Karpas-422 (cell line): Measurements from ENCODE around the gene LRBA. TPM values are rescaled to one million over a fixed set of nuclear protein-coding genes. Genes with fewer than 3 reads are reported as not detected.
A peak's percentile ranks its signal among the peaks of the same experiment; 100 is the strongest.

Source experiments
- DNase-seq: peaks from one replicate; pipeline ENCODE4 v3.0.0-alpha.2; 2015
- H2AFZ ChIP-seq: fragments of 200-600 bp; sonication (generic); 2 replicates; pipeline ENCODE4 v1.6.1; 2014; ENCODE audit warnings: antibody characterized with exemption, low read length, mixed read lengths
- H3K27ac ChIP-seq: fragments of 200-600 bp; sonication (generic); 2 replicates; pipeline ENCODE4 v1.5.1; 2014; ENCODE audit warnings: mild to moderate bottlenecking, low read length, moderate library complexity
- H3K27me3 ChIP-seq: fragments of 200-600 bp; sonication (generic); 2 replicates; pipeline ENCODE4 v1.6.1; 2014; ENCODE audit warnings: low read length, mixed read lengths
- H3K36me3 ChIP-seq: fragments of 200-600 bp; sonication (generic); 2 replicates; pipeline ENCODE4 v1.6.1; 2014; ENCODE audit warnings: low read length, mixed read lengths; ENCODE audit not compliant: insufficient read depth
- H3K4me1 ChIP-seq: fragments of 200-600 bp; sonication (generic); 2 replicates; pipeline ENCODE4 v1.6.1; 2014; ENCODE audit warnings: mild to moderate bottlenecking, low read length, mixed read lengths
- H3K4me2 ChIP-seq: fragments of 200-600 bp; sonication (generic); 2 replicates; pipeline ENCODE4 v1.6.1; 2014; ENCODE audit warnings: low read length, low read depth, mild to moderate bottlenecking; ENCODE audit not compliant: poor library complexity, severe bottlenecking
- H3K4me3 ChIP-seq: fragments of 200-600 bp; sonication (generic); 2 replicates; pipeline ENCODE4 v1.5.1; 2014; ENCODE audit warnings: mild to moderate bottlenecking, antibody characterized with exemption, low read length, mixed read lengths
- H3K79me2 ChIP-seq: fragments of 200-600 bp; sonication (generic); 2 replicates; pipeline ENCODE4 v1.6.1; 2014; ENCODE audit warnings: mild to moderate bottlenecking, low read length, mixed read lengths
- H3K9ac ChIP-seq: fragments of 200-600 bp; sonication (generic); 2 replicates; pipeline ENCODE4 v1.6.0; 2014; ENCODE audit warnings: low read length
- H3K9me2 ChIP-seq: fragments of 200-600 bp; sonication (generic), shearing (Covaris generic); replicated peaks from 2 replicates; pipeline ENCODE4 v1.6.0; 2014; ENCODE audit warnings: mild to moderate bottlenecking, low read length, moderate library complexity; ENCODE audit not compliant: insufficient read depth
- H3K9me3 ChIP-seq: fragments of 300-700, 200-600 bp; sonication (generic); 2 replicates; pipeline ENCODE4 v1.6.1; 2014; ENCODE audit warnings: low read length, mixed read lengths
- H4K20me1 ChIP-seq: fragments of 200-600 bp; sonication (generic); 2 replicates; pipeline ENCODE4 v1.6.1; 2014; ENCODE audit warnings: mild to moderate bottlenecking, antibody characterized with exemption, low read length, low read depth; ENCODE audit not compliant: insufficient read depth
- total RNA-seq: library from RNA; depleted of rRNA; stranded (reverse); fragments of >200 nt; shearing (Covaris generic); gene quantifications from 2 replicates; pipeline ENCODE4 v1.2.3, GENCODE V29; 2014; ENCODE audit warnings: low replicate concordance

LRBA gene
- total RNA-seq, 1 experiment from 2014 or later = 131 TPM

GRCh38 chr4:150375025-150375424 lies 640.1 kb downstream of the LRBA start:
- H3K9ac ChIP-seq = no peak overlapping the region
- no peaks in the 10 kb centered on the region for H3K9me2 ChIP-seq
- H3K4me2 ChIP-seq = no peak overlapping the region
- no peaks in the 10 kb centered on the region for H4K20me1 ChIP-seq
- no peaks in the 10 kb centered on the region for H3K79me2 ChIP-seq
- H3K9me3 ChIP-seq = no peaks in the 10 kb centered on the region
- H3K4me3 ChIP-seq = no peak overlapping the region
- no peaks in the 10 kb centered on the region for H3K4me1 ChIP-seq
- no peak overlapping the region for H2AFZ ChIP-seq
- H3K27ac ChIP-seq = no peak overlapping the region
- H3K36me3 ChIP-seq = no peaks in the 10 kb centered on the region
- DNase-seq = no peak
- no peaks in the 10 kb centered on the region for H3K27me3 ChIP-seq

DNA sequence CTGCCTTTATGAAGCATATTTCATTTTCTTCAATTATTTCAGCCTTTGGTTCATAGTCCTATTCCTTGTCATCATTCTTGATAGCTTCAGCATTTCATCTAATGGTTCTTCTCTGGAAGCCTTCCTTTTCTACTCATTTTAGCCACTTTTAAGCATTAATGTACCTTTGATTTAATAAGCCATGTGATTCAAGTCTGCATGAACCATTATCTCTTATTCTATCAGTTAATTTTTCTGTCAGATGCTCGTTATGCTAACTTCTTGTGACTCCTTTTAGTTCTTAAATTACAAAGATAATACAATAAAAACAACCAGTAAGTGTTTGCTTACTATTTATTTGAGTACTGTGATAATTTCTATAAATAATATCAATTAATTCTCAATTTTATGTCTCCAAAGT lies 643.2 kb downstream of the LRBA start:
- no peak overlapping the region for H3K9ac ChIP-seq
- no peak overlapping the region for H3K4me3 ChIP-seq
- H4K20me1 ChIP-seq = no peaks in the 10 kb centered on the region
- no peak overlapping the region for H3K4me2 ChIP-seq
- no peaks in the 10 kb centered on the region for H3K27me3 ChIP-seq
- no peaks in the 10 kb centered on the region for H3K79me2 ChIP-seq
- no peak overlapping the region for H2AFZ ChIP-seq
- H3K36me3 ChIP-seq = no peaks in the 10 kb centered on the region
- no peaks in the 10 kb centered on the region for H3K9me3 ChIP-seq
- no peaks in the 10 kb centered on the region for H3K9me2 ChIP-seq
- no peak for DNase-seq
- peaks cover 4% of the 10 kb centered on the region for H3K4me1 ChIP-seq
- H3K27ac ChIP-seq = no peak overlapping the region

GRCh38 chr4:150369434-150370380 lies 645.4 kb downstream of the LRBA start:
- DNase-seq = no peak
- H3K79me2 ChIP-seq = no peaks in the 10 kb centered on the region
- H3K4me2 ChIP-seq = no peak overlapping the region
- no peaks in the 10 kb centered on the region for H4K20me1 ChIP-seq
- no peak overlapping the region for H3K9ac ChIP-seq
- H3K4me3 ChIP-seq = no peak overlapping the region
- no peak overlapping the region for H2AFZ ChIP-seq
- no peaks in the 10 kb centered on the region for H3K9me2 ChIP-seq
- peaks cover 10% of the 10 kb centered on the region for H3K4me1 ChIP-seq
- H3K36me3 ChIP-seq = no peaks in the 10 kb centered on the region
- no peaks in the 10 kb centered on the region for H3K27me3 ChIP-seq
- no peaks in the 10 kb centered on the region for H3K9me3 ChIP-seq
- no peak overlapping the region for H3K27ac ChIP-seq

GRCh38 chr4:150368667-150369066 lies 646.4 kb downstream of the LRBA start:
- no peak overlapping the region for H3K4me3 ChIP-seq
- H3K9me3 ChIP-seq = no peaks in the 10 kb centered on the region
- no peak for DNase-seq
- H3K4me2 ChIP-seq = no peak overlapping the region
- no peaks in the 10 kb centered on the region for H3K9me2 ChIP-seq
- H2AFZ ChIP-seq = peak overlapping the region; percentile 22; the same call in 1 of the 2 replicates
- H3K9ac ChIP-seq = no peak overlapping the region
- H3K79me2 ChIP-seq = no peaks in the 10 kb centered on the region
- H3K27me3 ChIP-seq = no peaks in the 10 kb centered on the region
- H4K20me1 ChIP-seq = no peaks in the 10 kb centered on the region
- peaks cover 20% of the 10 kb centered on the region for H3K4me1 ChIP-seq
- H3K36me3 ChIP-seq = no peaks in the 10 kb centered on the region
- H3K27ac ChIP-seq = no peak overlapping the region

DNA sequence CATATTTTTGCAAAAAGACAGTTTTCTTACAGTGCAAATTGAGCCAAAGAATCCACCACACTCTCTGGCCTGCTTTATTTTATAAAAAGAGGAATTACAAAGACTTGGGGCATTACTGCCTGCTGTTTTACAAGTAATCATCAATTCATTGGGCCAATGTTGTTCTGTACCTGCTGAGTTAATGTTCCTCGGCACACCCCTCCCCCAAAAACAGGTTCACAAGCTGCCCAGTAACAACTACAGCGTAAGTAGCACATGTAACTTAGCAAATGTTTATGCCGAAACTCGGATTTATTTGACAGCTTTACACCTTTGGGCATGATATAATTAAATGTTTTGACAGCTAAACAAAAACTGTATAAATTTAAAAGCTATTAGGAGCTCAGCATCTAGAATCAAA lies 647.8 kb downstream of the LRBA start:
- no peaks in the 10 kb centered on the region for H3K79me2 ChIP-seq
- no peaks in the 10 kb centered on the region for H4K20me1 ChIP-seq
- H2AFZ ChIP-seq = no peak overlapping the region
- no peaks in the 10 kb centered on the region for H3K36me3 ChIP-seq
- H3K9ac ChIP-seq = no peak overlapping the region
- no peaks in the 10 kb centered on the region for H3K9me3 ChIP-seq
- peaks cover 23% of the 10 kb centered on the region for H3K4me1 ChIP-seq
- peak overlapping the region; percentile 6; the same call in 1 of the 2 replicates for H3K27ac ChIP-seq
- H3K4me2 ChIP-seq = no peak overlapping the region
- no peaks in the 10 kb centered on the region for H3K9me2 ChIP-seq
- H3K27me3 ChIP-seq = no peaks in the 10 kb centered on the region
- no peak for DNase-seq
- H3K4me3 ChIP-seq = no peak overlapping the region

GRCh38 chr4:150366487-150366999 lies 648.5 kb downstream of the LRBA start:
- H3K4me3 ChIP-seq = no peak overlapping the region
- H3K79me2 ChIP-seq = no peaks in the 10 kb centered on the region
- no peaks in the 10 kb centered on the region for H3K27me3 ChIP-seq
- no peaks in the 10 kb centered on the region for H3K9me2 ChIP-seq
- no peak overlapping the region for H3K9ac ChIP-seq
- peak overlapping the region; percentile 6 for H3K27ac ChIP-seq
- H4K20me1 ChIP-seq = no peaks in the 10 kb centered on the region
- H3K36me3 ChIP-seq = no peaks in the 10 kb centered on the region
- H3K9me3 ChIP-seq = no peaks in the 10 kb centered on the region
- DNase-seq = peak; percentile 58
- no peak overlapping the region for H2AFZ ChIP-seq
- no peak overlapping the region for H3K4me2 ChIP-seq
- peaks cover 23% of the 10 kb centered on the region for H3K4me1 ChIP-seq

DNA sequence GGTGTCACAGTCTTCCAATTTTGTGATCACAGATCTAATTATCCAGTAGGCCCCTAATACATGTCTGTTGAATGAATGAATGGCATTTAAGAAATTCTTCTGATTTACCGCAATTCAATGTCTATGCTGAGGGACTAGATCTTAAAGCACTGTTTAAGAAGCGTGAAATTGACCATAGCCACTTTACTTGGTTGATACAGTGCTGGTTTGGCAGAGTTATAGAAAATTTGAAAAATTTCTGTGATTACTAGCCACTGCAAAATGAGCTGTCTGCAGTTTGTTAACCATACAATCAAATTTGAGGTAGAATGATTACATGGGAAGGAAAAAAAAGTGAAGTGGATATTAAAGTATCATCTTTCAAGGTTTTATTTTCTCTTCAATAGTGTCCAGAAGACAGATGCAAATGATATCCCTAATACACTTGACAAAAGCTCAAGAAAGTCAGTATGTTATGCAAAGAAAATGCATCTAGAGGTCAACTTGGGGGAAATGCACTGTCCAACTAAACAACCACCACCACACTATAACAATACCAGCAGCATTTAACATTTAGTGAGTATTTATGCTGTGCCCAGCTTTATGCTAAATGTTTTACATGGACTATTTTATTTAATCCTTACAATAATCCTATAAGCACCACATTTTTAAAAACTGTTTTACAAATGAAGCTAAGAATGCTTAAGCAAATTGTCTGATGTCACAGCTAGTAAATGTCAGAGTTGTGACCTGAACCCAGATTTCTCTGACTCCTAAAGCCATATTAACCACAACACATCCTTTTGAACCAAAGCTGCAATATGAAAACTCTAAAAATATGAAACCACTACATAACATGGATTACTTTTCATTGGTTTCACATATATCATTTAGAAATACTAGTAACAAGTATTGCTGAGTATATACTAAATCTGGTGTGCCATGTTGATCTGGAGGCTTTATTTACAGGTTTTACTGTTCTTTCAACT lies 651.1 kb downstream of the LRBA start:
- Histone ChIP-seq H3K27ac (peak overlapping the region; percentile 16; the same call in 1 of the 2 replicates), H3K4me3 (no peak overlapping the region), H3K27me3 (no peaks in the 10 kb centered on the region), H4K20me1 (no peaks in the 10 kb centered on the region), H2AFZ (0 out of 2 replicates have a peak overlapping the region, but pooled peaks have one; percentile 0), H3K36me3 (no peaks in the 10 kb centered on the region), H3K79me2 (no peaks in the 10 kb centered on the region), H3K9me2 (no peaks in the 10 kb centered on the region), H3K9ac (no peak overlapping the region), H3K4me2 (peak overlapping the region; percentile 18), H3K4me1 (peaks cover 23% of the 10 kb centered on the region), H3K9me3 (no peaks in the 10 kb centered on the region)
- DNase-seq = no peak

GRCh38 chr4:150358691-150359090 lies 656.4 kb downstream of the LRBA start:
- Histone ChIP-seq H2AFZ (no peak overlapping the region), H3K27ac (no peak overlapping the region), H3K27me3 (no peaks in the 10 kb centered on the region), H3K4me3 (no peak overlapping the region), H3K36me3 (no peaks in the 10 kb centered on the region), H3K9me3 (no peaks in the 10 kb centered on the region), H3K4me2 (no peak overlapping the region), H3K4me1 (peaks cover 3% of the 10 kb centered on the region), H4K20me1 (no peaks in the 10 kb centered on the region), H3K79me2 (no peaks in the 10 kb centered on the region), H3K9ac (no peak overlapping the region), H3K9me2 (no peaks in the 10 kb centered on the region)
- no peak for DNase-seq
